Ovary (tissue), 3 donors: ENCODE data around the gene AGO3.

Experiments
- CTCF ChIP-seq, 3 donors: fragments of 450-650 bp in 2 of 3; fragments of 200-600 bp in 1 of 3; IDR thresholded peaks; one replicate each; pipeline versions ENCODE4 v1.5.1 to v1.8.0; 2016 to 2022; ENCODE audit warnings: antibody characterized with exemption in 3 of 3, mild to moderate bottlenecking in 1 of 3
- EP300 ChIP-seq: sonication (generic); formaldehyde crosslinking; IDR thresholded peaks from one replicate; pipeline ENCODE4 v1.6.1; 2017; ENCODE audit warnings: antibody characterized with exemption
- POLR2A ChIP-seq: fragments of 450-650 bp; IDR thresholded peaks from one replicate; pipeline ENCODE4 v1.6.1; 2017; ENCODE audit warnings: antibody characterized with exemption, mild to moderate bottlenecking, moderate library complexity
- donor health status: DM: no; HTN: no; CAD: no.

- TF ChIP-seq CTCF (IDR thresholded peaks at IDR 0.05) (no peak), POLR2A (no peak), EP300 (no peak)
These were observed 163.7 kb downstream of the AGO3 start for GRCh38 chr1:36094621-36095061.
